Neural cell (in vitro differentiated cells): ENCODE data around the gene KBTBD8. TPM values are rescaled to one million over a fixed set of nuclear protein-coding genes. Genes with fewer than 3 reads are reported as not detected.

Experiments used
- H2AFZ ChIP-seq: fragments of 200-600, 300-800 bp; sonication (generic), shearing (Covaris generic); 2 replicates; pipeline ENCODE4 v1.6.0; 2014; ENCODE audit warnings: low read depth, mild to moderate bottlenecking, antibody characterized with exemption, low read length, moderate library complexity
- H3F3A ChIP-seq: fragments of 200-600 bp; shearing (Covaris generic); 2 replicates; pipeline ENCODE4 v1.6.1; 2016; ENCODE audit warnings: mild to moderate bottlenecking, moderate library complexity, mixed read lengths, antibody characterized with exemption, low read length; ENCODE audit not compliant: insufficient read depth, poor library complexity, severe bottlenecking
- H3K27ac ChIP-seq: fragments of 200-600, 300-800 bp; sonication (generic), shearing (Covaris generic); 2 replicates; pipeline ENCODE4 v1.5.1; 2014; ENCODE audit warnings: mild to moderate bottlenecking, low read length, moderate library complexity
- H3K27me3 ChIP-seq: fragments of 300-800, 200-600 bp; sonication (generic), shearing (Covaris generic); 2 replicates; pipeline ENCODE4 v1.6.0; 2014; ENCODE audit warnings: mild to moderate bottlenecking, low read depth, low read length, moderate library complexity; ENCODE audit not compliant: insufficient read depth
- H3K36me3 ChIP-seq: fragments of 300-800, 200-600 bp; sonication (generic), shearing (Covaris generic); 2 replicates; pipeline ENCODE4 v1.5.1; 2014; ENCODE audit warnings: mild to moderate bottlenecking, antibody characterized with exemption, low read length, moderate library complexity; ENCODE audit not compliant: insufficient read depth
- H3K4me2 ChIP-seq: fragments of 300-800, 200-600 bp; sonication (generic), shearing (Covaris generic); 2 replicates; pipeline ENCODE4 v1.6.0; 2014; ENCODE audit warnings: mild to moderate bottlenecking, low read length
- H3K4me3 ChIP-seq: fragments of 300-800, 200-600 bp; sonication (generic), shearing (Covaris generic); 2 replicates; pipeline ENCODE4 v1.5.1; 2014; ENCODE audit warnings: mild to moderate bottlenecking, low read length, moderate library complexity
- H3K79me2 ChIP-seq: fragments of 200-600 bp; shearing (Covaris generic); replicated peaks from 2 replicates; pipeline ENCODE4 v1.6.0; 2014; ENCODE audit warnings: mild to moderate bottlenecking, low read length, moderate library complexity; ENCODE audit not compliant: insufficient read depth
- H3K9ac ChIP-seq: fragments of 300-800, 200-600 bp; sonication (generic), shearing (Covaris generic); 2 replicates; pipeline ENCODE4 v1.6.1; 2016; ENCODE audit warnings: mild to moderate bottlenecking, low read length, mixed read lengths
- H3K9me2 ChIP-seq: fragments of 200-600 bp; shearing (Covaris generic); 2 replicates; pipeline ENCODE4 v1.6.1; 2016; ENCODE audit warnings: mild to moderate bottlenecking, low read length, mixed read lengths; ENCODE audit not compliant: insufficient read depth
- H3K9me3 ChIP-seq: fragments of 200-600, 300-800 bp; sonication (generic), shearing (Covaris generic); 2 replicates; pipeline ENCODE4 v1.6.1; 2016; ENCODE audit warnings: mild to moderate bottlenecking, mixed run types, low read length, moderate library complexity, mixed read lengths
- H4K20me1 ChIP-seq: fragments of 200-600 bp; shearing (Covaris generic); 2 replicates; pipeline ENCODE4 v1.6.1; 2016; ENCODE audit warnings: mild to moderate bottlenecking, mixed run types; ENCODE audit not compliant: insufficient read depth
- CTCF ChIP-seq: fragments of 450-650 bp; IDR thresholded peaks from 2 replicates; pipeline ENCODE4 v1.5.1; 2014; ENCODE audit warnings: antibody characterized with exemption, mild to moderate bottlenecking, moderate library complexity; ENCODE audit not compliant: poor library complexity, severe bottlenecking
- EP300 ChIP-seq: fragments of 450-650 bp; conservative IDR thresholded peaks from 2 replicates; pipeline ENCODE4 v1.6.1; 2014; ENCODE audit warnings: antibody characterized with exemption, mild to moderate bottlenecking, moderate library complexity; ENCODE audit not compliant: poor library complexity, severe bottlenecking
- EZH2 ChIP-seq: fragments of 200-600, 300-800 bp; shearing (Covaris generic), sonication (generic); IDR thresholded peaks from 2 replicates; pipeline ENCODE4 v1.6.1; 2014; ENCODE audit warnings: antibody characterized with exemption, low read length, borderline replicate concordance, mild to moderate bottlenecking; ENCODE audit not compliant: insufficient read depth, poor library complexity, severe bottlenecking
- MXI1 ChIP-seq: fragments of 450-650 bp; conservative IDR thresholded peaks from 2 replicates; pipeline ENCODE4 v1.6.1; 2014; ENCODE audit warnings: antibody characterized with exemption, mild to moderate bottlenecking; ENCODE audit not compliant: poor library complexity, severe bottlenecking
- POLR2AphosphoS5 ChIP-seq: IDR thresholded peaks from 2 replicates; pipeline ENCODE4 v1.6.1; 2012
- RAD21 ChIP-seq: fragments of 450-650 bp; conservative IDR thresholded peaks from 2 replicates; pipeline ENCODE4 v1.6.1; 2014; ENCODE audit warnings: antibody characterized with exemption, mild to moderate bottlenecking, moderate library complexity
- REST ChIP-seq: IDR thresholded peaks from 2 replicates; pipeline ENCODE4 v1.6.1; 2012; ENCODE audit warnings: borderline replicate concordance
- SMC3 ChIP-seq: fragments of 450-650 bp; conservative IDR thresholded peaks from 2 replicates; pipeline ENCODE4 v1.6.1; 2014; ENCODE audit warnings: antibody characterized with exemption, mild to moderate bottlenecking, moderate library complexity; ENCODE audit not compliant: poor library complexity
- TAF1 ChIP-seq: IDR thresholded peaks from 2 replicates; pipeline ENCODE4 v1.6.1; 2012; ENCODE audit warnings: low read depth
- polyA plus RNA-seq: library from polyadenylated mRNA; depleted of rRNA; stranded (reverse); fragments of >200 nt; gene quantifications from 2 replicates; pipeline ENCODE4 v1.2.3, GENCODE V29; 2014

KBTBD8 gene
- polyA plus RNA-seq, 1 donor from 2014 or later, result 4.7 TPM

- Histone ChIP-seq H3K9ac (no peak overlapping the region), H3F3A (no peaks in the 10 kb centered on the region), H3K27me3 (no peaks in the 10 kb centered on the region), H3K9me3 (no peaks in the 10 kb centered on the region), H2AFZ (no peak overlapping the region), H3K79me2 (no peaks in the 10 kb centered on the region), H3K27ac (no peak overlapping the region), H3K4me2 (no peak overlapping the region), H3K36me3 (no peaks in the 10 kb centered on the region), H3K9me2 (no peaks in the 10 kb centered on the region), H3K4me3 (no peak overlapping the region), H4K20me1 (no peaks in the 10 kb centered on the region)
- TF ChIP-seq EP300 (no peak), SMC3 (no peak), TAF1 (no peak), MXI1 (no peak), RAD21 (no peak), CTCF (no peak), POLR2AphosphoS5 (no peak), EZH2 (no peak), REST (no peak)
Observed at GRCh38 chr3:67012564-67012963, 14.5 kb downstream of the KBTBD8 start.

- Histone ChIP-seq H3K9ac (no peak overlapping the region), H3K36me3 (no peaks in the 10 kb centered on the region), H2AFZ (no peak overlapping the region), H3K27ac (no peak overlapping the region), H3K27me3 (no peaks in the 10 kb centered on the region), H3F3A (no peaks in the 10 kb centered on the region), H3K79me2 (no peaks in the 10 kb centered on the region), H4K20me1 (no peaks in the 10 kb centered on the region), H3K4me2 (no peak overlapping the region), H3K4me3 (no peak overlapping the region), H3K9me2 (no peaks in the 10 kb centered on the region), H3K9me3 (no peaks in the 10 kb centered on the region)
- TF ChIP-seq SMC3, result no peak
- no peak for TF ChIP-seq EZH2
- no peak for TF ChIP-seq RAD21
- TF ChIP-seq CTCF, result no peak
Observed at GRCh38 chr3:67015702-67016484, 17.8 kb downstream of the KBTBD8 start.
